ENCODE data around the gene PALMD. TPM values are rescaled to one million over a fixed set of nuclear protein-coding genes. Genes with fewer than 3 reads are reported as not detected.

Gene PALMD
- total RNA-seq, 1 donor from 2014 or later = not detected

DNA sequence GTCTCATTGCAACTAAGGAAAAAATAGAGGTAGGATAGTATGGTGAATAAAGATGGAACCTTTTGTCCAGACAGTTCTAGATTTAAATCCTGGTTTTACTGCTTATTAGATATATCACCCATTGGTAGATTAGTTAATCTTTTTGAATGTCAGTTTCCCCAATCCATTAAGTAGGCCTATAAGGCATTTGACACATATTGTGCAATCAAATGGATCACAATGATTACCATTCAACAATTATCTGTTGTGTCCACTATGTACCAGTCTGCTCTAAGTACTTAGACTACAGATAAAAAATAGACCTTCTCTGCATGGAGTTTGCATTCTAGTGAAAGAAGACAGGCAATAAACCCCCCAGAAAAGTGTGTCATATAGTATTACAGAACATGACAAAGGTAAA lies 6.0 kb upstream of the PALMD start:
- no peak for ATAC-seq (ENCODE audit: low read depth)
- intact Hi-C loops (cut with micrococcal nuclease) = no loop called here
- Mint-ChIP-seq H3K9me3 (no peaks in the 10 kb centered on the region), H3K4me1 (no peaks in the 10 kb centered on the region), H3K27ac (no peak overlapping the region), H3K36me3 (ENCODE audit: low read depth) (no peaks in the 10 kb centered on the region), H3K27me3 (no peaks in the 10 kb centered on the region), H3K4me3 (no peak overlapping the region)
- DNase-seq = no peak
- TF ChIP-seq, protein P1, sequence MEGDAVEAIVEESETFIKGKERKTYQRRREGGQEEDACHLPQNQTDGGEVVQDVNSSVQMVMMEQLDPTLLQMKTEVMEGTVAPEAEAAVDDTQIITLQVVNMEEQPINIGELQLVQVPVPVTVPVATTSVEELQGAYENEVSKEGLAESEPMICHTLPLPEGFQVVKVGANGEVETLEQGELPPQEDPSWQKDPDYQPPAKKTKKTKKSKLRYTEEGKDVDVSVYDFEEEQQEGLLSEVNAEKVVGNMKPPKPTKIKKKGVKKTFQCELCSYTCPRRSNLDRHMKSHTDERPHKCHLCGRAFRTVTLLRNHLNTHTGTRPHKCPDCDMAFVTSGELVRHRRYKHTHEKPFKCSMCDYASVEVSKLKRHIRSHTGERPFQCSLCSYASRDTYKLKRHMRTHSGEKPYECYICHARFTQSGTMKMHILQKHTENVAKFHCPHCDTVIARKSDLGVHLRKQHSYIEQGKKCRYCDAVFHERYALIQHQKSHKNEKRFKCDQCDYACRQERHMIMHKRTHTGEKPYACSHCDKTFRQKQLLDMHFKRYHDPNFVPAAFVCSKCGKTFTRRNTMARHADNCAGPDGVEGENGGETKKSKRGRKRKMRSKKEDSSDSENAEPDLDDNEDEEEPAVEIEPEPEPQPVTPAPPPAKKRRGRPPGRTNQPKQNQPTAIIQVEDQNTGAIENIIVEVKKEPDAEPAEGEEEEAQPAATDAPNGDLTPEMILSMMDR (IDR thresholded peaks at IDR 0.05) = no peak
- ChIA-PET POLR2A (no interaction called here), CTCF (no interaction called here)

DNA sequence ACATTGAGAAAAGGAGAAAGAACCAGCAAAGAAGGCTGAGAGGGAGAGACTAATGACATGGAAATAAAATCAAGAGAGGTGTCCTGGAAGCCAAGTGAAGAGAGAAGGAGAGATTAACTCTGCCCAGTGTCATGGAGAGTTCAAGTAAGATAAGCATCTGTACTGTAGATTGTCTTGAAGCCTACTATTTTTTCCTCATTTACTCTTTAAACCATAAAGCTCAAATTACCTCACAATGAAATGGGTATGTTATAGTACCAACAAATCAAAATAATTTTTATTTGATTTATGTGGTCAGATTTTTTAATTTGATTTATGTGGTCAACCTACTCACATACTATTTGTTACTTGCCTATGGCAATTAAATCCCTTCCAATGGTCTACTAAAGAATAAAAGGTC lies 5.2 kb upstream of the PALMD start:
- no peaks in the 10 kb centered on the region for H3K4me1 Mint-ChIP-seq
- H3K36me3 Mint-ChIP-seq (ENCODE audit: low read depth) = no peaks in the 10 kb centered on the region
- peaks cover 2% of the 10 kb centered on the region for H3K27me3 Mint-ChIP-seq
- ATAC-seq (ENCODE audit: low read depth) (no peak), DNase-seq (no peak)
- no peaks in the 10 kb centered on the region for H3K9me3 Mint-ChIP-seq
- H3K4me3 Mint-ChIP-seq = no peak overlapping the region
- TF ChIP-seq, protein P1 (IDR thresholded peaks at IDR 0.05) = no peak
- ChIA-PET CTCF (interaction anchor here (0.6 kb wide), 1 partner anchor 45 kb away, joined by 4 read pairs; no protein-coding TSS in a partner anchor), POLR2A (no interaction called here)
- intact Hi-C loops (cut with micrococcal nuclease) = no loop called here
- no peak overlapping the region for H3K27ac Mint-ChIP-seq

DNA sequence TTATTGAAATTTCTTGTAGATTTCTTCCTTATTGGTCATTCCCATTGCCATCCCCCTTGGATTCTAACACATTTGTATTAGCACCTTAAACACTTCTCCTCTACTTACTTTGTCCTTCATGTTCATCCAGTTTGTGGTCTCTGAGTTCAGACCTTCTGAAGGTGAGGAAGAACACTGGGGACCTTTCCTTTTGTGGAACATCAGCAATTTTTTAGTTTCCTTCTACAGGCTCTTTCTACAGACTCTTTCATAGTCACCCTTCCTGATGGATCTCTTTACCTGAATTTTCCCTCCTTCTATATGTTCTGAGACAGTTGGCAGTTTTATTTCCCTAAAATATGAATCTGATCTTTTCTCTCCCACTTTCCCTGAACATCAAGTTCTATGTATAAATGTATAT lies 4.4 kb upstream of the PALMD start:
- intact Hi-C loops (cut with micrococcal nuclease) = no loop called here
- H3K36me3 Mint-ChIP-seq (ENCODE audit: low read depth) = no peaks in the 10 kb centered on the region
- no peak overlapping the region for H3K4me3 Mint-ChIP-seq
- no peak for ATAC-seq (ENCODE audit: low read depth)
- H3K9me3 Mint-ChIP-seq = no peaks in the 10 kb centered on the region
- TF ChIP-seq, protein P1 (IDR thresholded peaks at IDR 0.05) = no peak
- H3K27me3 Mint-ChIP-seq = peaks cover 5% of the 10 kb centered on the region
- CTCF ChIA-PET = no interaction called here
- POLR2A ChIA-PET = no interaction called here
- no peaks in the 10 kb centered on the region for H3K4me1 Mint-ChIP-seq
- DNase-seq = no peak
- H3K27ac Mint-ChIP-seq = no peak overlapping the region

DNA sequence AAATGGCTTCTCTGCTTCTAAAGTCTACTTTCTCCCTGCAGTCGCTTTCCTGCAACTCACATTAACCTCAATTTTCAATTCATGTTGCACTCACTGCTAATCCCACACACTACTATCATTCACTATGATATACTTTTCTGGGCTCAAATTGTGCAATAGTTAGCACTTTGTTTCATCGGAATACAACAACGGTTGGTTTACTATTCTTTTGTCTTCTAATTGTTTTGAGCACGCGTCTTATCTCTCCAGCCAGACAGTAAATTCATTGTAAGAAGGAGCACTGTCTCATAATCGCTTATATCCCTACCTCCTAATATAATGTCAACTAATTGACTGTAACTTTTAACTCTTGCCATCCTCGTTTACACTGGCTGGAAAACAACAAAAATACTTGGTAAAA lies 3.9 kb upstream of the PALMD start:
- intact Hi-C loops (cut with micrococcal nuclease) = no loop called here
- ChIA-PET CTCF (no interaction called here), POLR2A (no interaction called here)
- H3K9me3 Mint-ChIP-seq = no peaks in the 10 kb centered on the region
- no peaks in the 10 kb centered on the region for H3K4me1 Mint-ChIP-seq
- TF ChIP-seq, protein P1 (IDR thresholded peaks at IDR 0.05) = no peak
- H3K27ac Mint-ChIP-seq = no peak overlapping the region
- DNase-seq (no peak), ATAC-seq (ENCODE audit: low read depth) (no peak)
- no peaks in the 10 kb centered on the region for H3K36me3 Mint-ChIP-seq (ENCODE audit: low read depth)
- H3K27me3 Mint-ChIP-seq = peaks cover 5% of the 10 kb centered on the region
- no peak overlapping the region for H3K4me3 Mint-ChIP-seq

DNA sequence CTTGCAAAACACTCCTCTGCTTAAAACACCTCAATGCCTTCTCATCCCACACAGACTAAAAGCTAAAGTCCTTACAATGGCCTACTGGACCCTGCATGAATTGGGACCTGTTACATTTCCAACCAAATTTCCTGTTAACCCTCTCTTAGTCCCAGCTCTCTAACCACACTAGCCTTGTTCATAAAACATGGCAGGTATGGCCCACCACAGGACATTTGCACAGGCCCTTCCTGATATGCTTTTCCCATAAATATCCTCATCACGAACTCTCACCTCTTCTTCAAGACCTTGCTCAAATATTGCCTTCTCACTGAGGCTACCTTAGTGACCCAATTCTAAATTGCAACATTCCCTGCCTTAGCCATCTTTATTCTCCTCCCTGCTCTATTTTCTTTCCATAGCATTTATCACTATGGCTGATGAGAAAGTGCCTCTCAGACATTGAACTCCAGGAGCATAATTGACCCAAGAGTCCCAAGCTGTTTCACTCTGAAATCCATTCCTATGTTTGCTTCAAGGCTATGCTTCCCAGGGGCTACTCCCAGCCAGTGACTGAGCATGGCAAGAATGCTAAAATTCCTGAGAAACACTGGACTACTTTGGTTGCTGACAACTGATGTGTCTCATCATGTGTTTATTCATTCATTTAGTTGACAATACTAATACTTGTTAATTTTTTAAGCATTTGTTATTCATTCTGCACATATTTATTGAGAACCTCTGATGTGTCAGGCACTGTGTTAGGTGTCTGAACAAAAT lies 2.7 kb upstream of the PALMD start:
- H3K36me3 Mint-ChIP-seq (ENCODE audit: low read depth) = no peaks in the 10 kb centered on the region
- no peaks in the 10 kb centered on the region for H3K9me3 Mint-ChIP-seq
- H3K4me1 Mint-ChIP-seq = no peaks in the 10 kb centered on the region
- intact Hi-C loops (cut with micrococcal nuclease) = no loop called here
- no peak overlapping the region for H3K4me3 Mint-ChIP-seq
- CTCF ChIA-PET = no interaction called here
- DNase-seq = no peak
- H3K27me3 Mint-ChIP-seq = peaks cover 10% of the 10 kb centered on the region
- TF ChIP-seq, protein P1 (IDR thresholded peaks at IDR 0.05) = no peak
- ATAC-seq (ENCODE audit: low read depth) = no peak
- H3K27ac Mint-ChIP-seq = no peak overlapping the region
- POLR2A ChIA-PET = no interaction called here

All from activated B cell treated with CpG ODN at 0.5 μM for 24 hours (primary cell).